ENCODE data around the gene NIPBL.
"Not testable (repeated sequence)": the region's sequence is repeated elsewhere in the genome, so short reads cannot be mapped to it uniquely, and the experiment has no call there.

NIPBL gene

GRCh38 chr5:36879274-36880033 is 2.9 kb downstream of the NIPBL start:
- no peak for DNase-seq

GRCh38 chr5:36880761-36881160 is 4.2 kb downstream of the NIPBL start:
- no peak for DNase-seq

- no peak for DNase-seq
Measured at GRCh38 chr5:36881304-36881703, 4.7 kb downstream of the NIPBL start.

- no peak for DNase-seq
Measured at GRCh38 chr5:36881807-36882206, 5.2 kb downstream of the NIPBL start.

GRCh38 chr5:36882250-36882649 is 5.7 kb downstream of the NIPBL start:
- no peak for DNase-seq

GRCh38 chr5:36883894-36884462 is 7.4 kb downstream of the NIPBL start:
- no peak for DNase-seq

- DNase-seq, result no peak
Measured at GRCh38 chr5:36885149-36885548, 8.6 kb downstream of the NIPBL start.

- DNase-seq, result no peak
Measured at GRCh38 chr5:36885566-36886485, 9.3 kb downstream of the NIPBL start.

GRCh38 chr5:36886791-36887190 is 10.2 kb downstream of the NIPBL start:
- no peak for DNase-seq

GRCh38 chr5:36887532-36887931 is 11.0 kb downstream of the NIPBL start:
- DNase-seq, result no peak

GRCh38 chr5:36888303-36888702 is 11.7 kb downstream of the NIPBL start:
- DNase-seq, result no peak

- no peak for DNase-seq
Measured at GRCh38 chr5:36889264-36889663, 12.7 kb downstream of the NIPBL start.

- DNase-seq, result no peak
Measured at GRCh38 chr5:36891266-36891665, 14.7 kb downstream of the NIPBL start.

- not testable (repeated sequence) for DNase-seq
Measured at GRCh38 chr5:36892085-36892830, 15.7 kb downstream of the NIPBL start.

GRCh38 chr5:36894954-36895353 is 18.4 kb downstream of the NIPBL start:
- DNase-seq, result no peak

- DNase-seq, result no peak
Measured at GRCh38 chr5:36896476-36896875, 19.9 kb downstream of the NIPBL start.

- DNase-seq, result no peak
Measured at GRCh38 chr5:36897616-36898015, 21.0 kb downstream of the NIPBL start.

GRCh38 chr5:36899860-36900259 is 23.3 kb downstream of the NIPBL start:
- no peak for DNase-seq

GRCh38 chr5:36900283-36900682 is 23.7 kb downstream of the NIPBL start:
- no peak for DNase-seq

- not testable (repeated sequence) for DNase-seq
Measured at GRCh38 chr5:36901077-36901476, 24.5 kb downstream of the NIPBL start.

- no peak for DNase-seq
Measured at GRCh38 chr5:36901856-36902255, 25.3 kb downstream of the NIPBL start.

- no peak for DNase-seq
Measured at GRCh38 chr5:36902353-36902752, 25.8 kb downstream of the NIPBL start.

- no peak for DNase-seq
Measured at GRCh38 chr5:36904677-36905076, 28.1 kb downstream of the NIPBL start.
